ENCODE results near the gene SSUH2.
"Not testable (repeated sequence)": the region's sequence is repeated elsewhere in the genome, so short reads cannot be mapped to it uniquely, and the experiment has no call there.

The SSUH2 gene

GRCh38 chr3:8658306-8659212 lies 14.0 kb upstream of the SSUH2 start:
- DNase-seq, result no peak

- no peak for DNase-seq
Observed at GRCh38 chr3:8657804-8658305, 13.3 kb upstream of the SSUH2 start.

GRCh38 chr3:8656240-8656639 lies 11.6 kb upstream of the SSUH2 start:
- no peak for DNase-seq

DNA sequence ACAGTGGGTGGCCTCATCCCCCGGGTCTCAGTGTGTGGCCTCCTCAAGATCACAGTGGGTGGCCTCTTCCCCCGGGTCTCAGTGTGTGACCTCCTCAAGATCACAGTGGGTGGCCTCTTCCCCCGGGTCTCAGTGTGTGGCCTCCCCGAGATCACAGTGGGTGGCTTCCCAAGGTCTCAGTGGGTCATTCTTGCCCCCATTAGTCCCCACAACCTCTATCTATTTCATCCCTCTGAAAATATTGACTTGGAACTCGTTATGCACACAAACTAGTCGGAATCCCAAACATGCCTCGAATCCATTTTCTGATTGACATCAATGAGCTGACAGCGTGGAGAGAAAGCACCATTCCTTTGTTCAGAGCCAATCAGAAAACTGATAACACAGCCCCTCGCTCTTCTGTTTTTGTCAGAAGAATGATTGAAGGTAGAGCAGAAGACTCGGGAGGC lies 10.8 kb upstream of the SSUH2 start:
- DNase-seq, result no peak

DNA sequence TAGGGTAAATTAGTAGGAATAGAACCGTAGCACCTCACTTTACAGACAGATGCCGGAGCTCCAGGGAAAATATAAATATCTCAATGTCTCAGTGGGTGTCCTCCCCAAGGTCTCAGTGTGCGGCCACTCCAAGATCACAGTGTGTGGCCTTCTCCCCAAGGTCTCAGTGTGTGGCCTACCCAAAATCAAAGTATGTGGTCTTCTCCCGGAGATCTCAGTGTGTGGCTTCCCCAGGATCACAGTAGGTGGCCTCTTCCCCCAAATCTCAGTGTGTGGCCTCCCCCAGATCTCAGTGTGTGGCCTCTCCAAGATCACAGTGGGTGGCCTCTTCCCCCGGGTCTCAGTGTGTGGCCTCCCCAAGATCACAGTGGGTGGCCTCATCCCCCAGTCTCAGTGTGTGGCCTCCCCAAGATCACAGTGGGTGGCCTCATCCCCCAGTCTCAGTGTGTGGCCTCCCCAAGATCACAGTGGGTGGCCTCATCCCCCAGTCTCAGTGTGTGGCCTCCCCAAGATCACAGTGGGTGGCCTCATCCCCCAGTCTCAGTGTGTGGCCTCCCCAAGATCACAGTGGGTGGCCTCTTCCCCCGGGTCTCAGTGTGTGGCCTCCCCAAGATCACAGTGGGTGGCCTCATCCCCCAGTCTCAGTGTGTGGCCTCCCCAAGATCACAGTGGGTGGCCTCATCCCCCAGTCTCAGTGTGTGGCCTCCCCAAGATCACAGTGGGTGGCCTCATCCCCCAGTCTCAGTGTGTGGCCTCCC lies 10.2 kb upstream of the SSUH2 start:
- DNase-seq, result not testable (repeated sequence)

- no peak for DNase-seq
Observed at GRCh38 chr3:8653800-8654408, 9.3 kb upstream of the SSUH2 start.

GRCh38 chr3:8652324-8652987 lies 7.9 kb upstream of the SSUH2 start:
- DNase-seq, result no peak

GRCh38 chr3:8651418-8652323 lies 7.1 kb upstream of the SSUH2 start:
- DNase-seq, result no peak

DNA sequence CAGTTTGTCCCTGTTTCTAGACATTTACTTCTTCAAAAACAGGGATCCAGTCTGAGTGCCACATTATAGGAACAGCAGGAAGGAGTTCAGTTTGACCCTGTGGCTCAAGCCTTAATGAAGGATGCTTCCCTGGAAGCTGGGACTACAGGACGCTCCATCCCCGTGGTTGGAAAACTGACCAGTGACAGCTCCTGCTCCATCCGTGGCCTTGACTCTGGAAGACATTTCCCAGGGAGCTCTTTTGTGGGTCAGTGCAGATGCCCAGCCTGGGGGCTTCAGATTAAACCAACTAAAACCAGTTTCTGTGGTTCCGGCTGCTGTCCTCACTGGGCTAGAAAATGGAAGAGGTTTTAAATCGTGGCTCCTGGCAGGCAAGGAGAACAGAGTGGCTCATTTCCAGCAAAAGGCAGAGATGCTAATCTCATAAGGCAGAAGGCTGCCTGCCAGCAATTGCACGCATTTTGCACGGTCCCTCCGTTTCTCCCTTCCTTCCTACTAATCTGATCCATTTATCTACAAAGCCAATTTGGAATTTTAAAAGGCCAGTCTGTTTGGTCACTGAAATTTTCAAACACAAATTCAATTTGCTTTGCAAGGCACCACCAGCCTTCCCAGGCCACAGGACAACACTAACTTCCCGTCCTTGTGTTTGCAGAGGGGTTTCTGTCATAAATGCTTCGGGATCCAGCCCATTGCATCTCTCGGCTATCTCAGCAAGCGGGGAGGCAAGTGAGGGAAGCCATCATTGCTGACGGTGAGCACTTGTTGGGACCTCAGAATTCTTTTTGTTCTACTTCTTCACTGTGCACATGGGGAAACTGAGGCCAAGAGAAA lies 6.2 kb upstream of the SSUH2 start:
- DNase-seq, result no peak

DNA sequence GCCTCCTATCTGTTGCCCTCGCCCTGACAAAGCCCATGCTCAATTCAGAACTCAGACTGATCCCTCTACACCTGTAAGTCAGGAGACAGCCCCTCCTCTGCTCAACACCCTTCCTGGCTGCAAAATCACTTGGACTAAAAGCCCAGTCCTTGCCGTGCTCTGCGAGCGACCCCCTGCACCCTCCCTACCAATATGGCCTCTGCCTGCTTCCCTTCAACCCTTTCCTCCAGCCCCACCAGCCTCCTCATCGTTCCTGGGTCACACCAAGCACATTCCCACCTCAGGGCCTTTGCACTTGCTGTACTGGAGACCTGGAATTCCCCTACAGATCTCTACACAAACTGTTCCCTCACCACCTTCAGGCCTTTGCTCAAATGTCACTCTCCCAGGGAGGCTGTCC lies 5.2 kb upstream of the SSUH2 start:
- DNase-seq, result no peak

- DNase-seq, result no peak
Observed at GRCh38 chr3:8648909-8649741, 4.5 kb upstream of the SSUH2 start.

DNA sequence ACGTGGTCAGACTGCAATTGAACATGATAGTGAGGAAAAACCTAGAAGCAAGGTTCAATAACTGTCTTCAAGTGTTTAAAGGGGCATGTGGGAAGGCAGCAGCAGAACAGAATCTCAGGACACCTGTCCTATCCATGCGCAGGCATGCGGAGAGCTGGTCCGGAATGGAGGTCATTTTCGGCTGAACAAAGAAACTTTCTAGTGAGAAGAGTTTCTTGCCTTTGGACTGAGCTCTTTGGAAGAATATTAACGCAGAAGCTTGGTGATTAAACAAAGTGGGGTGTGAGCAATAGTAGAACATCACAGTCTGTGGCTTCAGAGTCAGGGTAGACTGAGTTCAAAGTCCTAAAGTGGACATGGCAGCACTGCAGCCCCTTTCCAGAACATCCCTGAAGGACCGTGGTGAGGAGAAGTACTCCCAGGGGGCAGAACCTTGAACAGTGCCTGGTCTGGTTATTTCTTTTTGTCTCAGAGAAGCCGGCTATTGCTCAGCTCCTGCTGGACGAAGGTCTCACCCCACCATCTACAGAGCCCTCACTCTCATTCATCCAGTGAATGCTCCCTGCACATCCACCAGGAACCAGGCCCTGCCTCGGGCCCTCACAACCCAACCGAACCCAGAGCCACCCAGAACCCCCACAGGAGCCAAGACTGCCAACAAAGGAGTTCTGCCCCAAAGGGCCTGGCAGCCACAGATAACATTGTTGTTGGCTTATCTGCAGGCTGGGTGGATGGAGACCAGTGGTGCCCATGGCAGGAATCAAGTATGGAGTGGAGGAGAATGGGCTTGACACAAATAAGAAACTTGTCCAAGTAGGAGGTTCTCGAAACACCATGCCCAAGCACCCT lies 2.8 kb upstream of the SSUH2 start:
- DNase-seq, result no peak

- DNase-seq, result no peak
Observed at GRCh38 chr3:8646313-8646938, 1.8 kb upstream of the SSUH2 start.

GRCh38 chr3:8645712-8646111 lies 1.1 kb upstream of the SSUH2 start:
- DNase-seq, result no peak

- DNase-seq, result no peak
Observed at GRCh38 chr3:8643693-8644365, 769 bp downstream of the SSUH2 start.

- DNase-seq, result no peak
Observed at GRCh38 chr3:8642001-8642400, 2.6 kb downstream of the SSUH2 start.

- DNase-seq, result no peak
Observed at GRCh38 chr3:8641472-8641871, 3.1 kb downstream of the SSUH2 start.

DNA sequence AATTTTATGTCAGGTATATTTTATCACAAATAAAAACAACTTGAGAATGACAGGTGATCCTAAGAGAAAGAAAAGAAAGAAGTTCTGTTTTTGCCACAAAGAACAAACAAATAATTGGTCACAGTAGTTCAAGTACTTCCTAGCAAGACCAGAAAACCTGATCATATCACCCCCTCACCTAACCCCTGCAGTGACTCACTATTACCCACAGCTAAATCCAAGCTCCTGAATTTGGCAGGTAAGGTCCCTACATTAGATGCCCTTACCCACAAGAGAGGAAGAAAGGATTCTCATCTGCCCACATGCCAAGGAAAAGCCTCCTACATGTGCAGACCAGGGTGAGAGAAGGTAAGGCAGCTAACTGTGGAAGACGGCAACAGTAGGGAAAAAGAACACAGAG lies 4.4 kb downstream of the SSUH2 start:
- no peak for DNase-seq
